Keratinocyte (primary cell): Measurements from ENCODE around the gene P2RX2. TPM values are rescaled to one million over a fixed set of nuclear protein-coding genes. Genes with fewer than 3 reads are reported as not detected.

Experiments used
- DNase-seq: peaks from one replicate; pipeline ENCODE4 v3.0.0-alpha.2; 2011; ENCODE audit warnings: low read depth, missing footprints, low spot score
- FAIRE-seq: peaks from 2 replicates; lab custom pipeline; 2011; peaks lifted over from hg19 to GRCh38; lab: Jason Lieb, UNC
- H2AFZ ChIP-seq: 2 replicates; pipeline ENCODE4 v1.6.0; 2012; ENCODE audit warnings: low read length, control low read depth, inconsistent platforms; ENCODE audit not compliant: control insufficient read depth
- H3K27ac ChIP-seq: 2 replicates; pipeline ENCODE4 v1.5.1; 2011; ENCODE audit warnings: low read length; ENCODE audit not compliant: control insufficient read depth, insufficient read depth
- H3K27me3 ChIP-seq: 3 replicates; pipeline ENCODE4 v1.6.0; 2011; ENCODE audit warnings: low read length; ENCODE audit not compliant: control insufficient read depth, insufficient read depth; ENCODE audit errors: extremely low read depth
- H3K36me3 ChIP-seq, 2 experiments: 2 replicates in 1 of 2; 3 replicates in 1 of 2; pipeline ENCODE4 v1.5.1; 2011; ENCODE audit warnings: low read length in 2 of 2, mild to moderate bottlenecking in 1 of 2; ENCODE audit not compliant: control insufficient read depth in 2 of 2, insufficient read depth in 2 of 2; ENCODE audit errors: extremely low read depth in 1 of 2
- H3K4me1 ChIP-seq: 3 replicates; pipeline ENCODE4 v1.5.1; 2011; ENCODE audit warnings: low read length; ENCODE audit not compliant: control insufficient read depth, insufficient read depth; ENCODE audit errors: extremely low read depth
- H3K4me2 ChIP-seq: 3 replicates; pipeline ENCODE4 v1.6.0; 2011; ENCODE audit warnings: low read depth, low read length; ENCODE audit not compliant: control insufficient read depth, insufficient read depth; ENCODE audit errors: extremely low read depth
- H3K4me3 ChIP-seq, 3 experiments: fragments of 200-600 bp in 1 of 3; sonication (generic) in 1 of 3; 2 replicates in 2 of 3; 3 replicates in 1 of 3; pipeline ENCODE4 v1.5.1; 2011 to 2016; ENCODE audit warnings: low read length in 3 of 3, mild to moderate bottlenecking in 3 of 3, control low read depth in 2 of 3, inconsistent platforms in 1 of 3, low read depth in 1 of 3, mixed read lengths in 1 of 3, mixed run types in 1 of 3, moderate library complexity in 1 of 3; ENCODE audit not compliant: control insufficient read depth in 2 of 3, insufficient read depth in 2 of 3; ENCODE audit errors: extremely low read depth in 1 of 3
- H3K79me2 ChIP-seq: 2 replicates; pipeline ENCODE4 v1.6.0; 2012; ENCODE audit warnings: low read length; ENCODE audit not compliant: control insufficient read depth, insufficient read depth
- H3K9ac ChIP-seq: 3 replicates; pipeline ENCODE4 v1.6.0; 2011; ENCODE audit warnings: low read length; ENCODE audit not compliant: control insufficient read depth, insufficient read depth; ENCODE audit errors: extremely low read depth
- H3K9me1 ChIP-seq: 3 replicates; pipeline ENCODE4 v1.6.0; 2011; ENCODE audit warnings: low read length; ENCODE audit not compliant: control insufficient read depth, insufficient read depth; ENCODE audit errors: extremely low read depth
- H3K9me3 ChIP-seq: 2 replicates; pipeline ENCODE4 v1.5.1; 2012; ENCODE audit warnings: low read depth, low read length; ENCODE audit not compliant: control insufficient read depth
- H4K20me1 ChIP-seq: 3 replicates; pipeline ENCODE4 v1.6.0; 2011; ENCODE audit warnings: low read length; ENCODE audit not compliant: control insufficient read depth, insufficient read depth; ENCODE audit errors: extremely low read depth
- EZH2 ChIP-seq: IDR thresholded peaks from one replicate; pipeline ENCODE4 v1.6.1; 2012; ENCODE audit warnings: inconsistent platforms, mild to moderate bottlenecking, low read length, moderate library complexity
- dilution Hi-C: fragments of 300-500 bp; cut with MboI; formaldehyde crosslinking; loops from one replicate; pipeline ENCODE4 v1.7.0; 2020; ENCODE audit warnings: low sequenced_read_pairs; ENCODE audit not compliant: extremely low pct_ligation_motif_present
- polyA plus RNA-seq, 5 experiments: library from polyadenylated mRNA; depleted of rRNA in 3 of 5; stranded (reverse) in 3 of 5; stranded (forward) in 1 of 5; unstranded in 1 of 5; fragments of >200 nt; gene quantifications; 1 replicate in 1 of 5; 2 replicates in 3 of 5; 3 replicates in 1 of 5; pipeline versions ENCODE4 v1.2.1 to v1.2.3, GENCODE V29; 2011 to 2012; ENCODE audit warnings: missing spikeins in 2 of 5, low read depth in 1 of 5, low replicate concordance in 1 of 5
- TF ChIP-seq, protein P1 (sequence below), 3 experiments: IDR thresholded peaks in 1 of 3; conservative IDR thresholded peaks in 1 of 3; optimal IDR thresholded peaks in 1 of 3; 2 replicates in 2 of 3; 3 replicates in 1 of 3; pipeline versions ENCODE3 to v1.5.1; 2011; ENCODE audit warnings: low read length in 3 of 3, mild to moderate bottlenecking in 3 of 3, moderate library complexity in 2 of 3, control low read depth in 1 of 3, inconsistent platforms in 1 of 3; ENCODE audit not compliant: insufficient read depth in 2 of 3; ENCODE audit errors: extremely low read depth in 1 of 3

The P2RX2 gene
- polyA plus RNA-seq, 1 donor (not counting 4 experiments of a cell fraction or from before 2014, with no cell fraction given): not detected

DNA sequence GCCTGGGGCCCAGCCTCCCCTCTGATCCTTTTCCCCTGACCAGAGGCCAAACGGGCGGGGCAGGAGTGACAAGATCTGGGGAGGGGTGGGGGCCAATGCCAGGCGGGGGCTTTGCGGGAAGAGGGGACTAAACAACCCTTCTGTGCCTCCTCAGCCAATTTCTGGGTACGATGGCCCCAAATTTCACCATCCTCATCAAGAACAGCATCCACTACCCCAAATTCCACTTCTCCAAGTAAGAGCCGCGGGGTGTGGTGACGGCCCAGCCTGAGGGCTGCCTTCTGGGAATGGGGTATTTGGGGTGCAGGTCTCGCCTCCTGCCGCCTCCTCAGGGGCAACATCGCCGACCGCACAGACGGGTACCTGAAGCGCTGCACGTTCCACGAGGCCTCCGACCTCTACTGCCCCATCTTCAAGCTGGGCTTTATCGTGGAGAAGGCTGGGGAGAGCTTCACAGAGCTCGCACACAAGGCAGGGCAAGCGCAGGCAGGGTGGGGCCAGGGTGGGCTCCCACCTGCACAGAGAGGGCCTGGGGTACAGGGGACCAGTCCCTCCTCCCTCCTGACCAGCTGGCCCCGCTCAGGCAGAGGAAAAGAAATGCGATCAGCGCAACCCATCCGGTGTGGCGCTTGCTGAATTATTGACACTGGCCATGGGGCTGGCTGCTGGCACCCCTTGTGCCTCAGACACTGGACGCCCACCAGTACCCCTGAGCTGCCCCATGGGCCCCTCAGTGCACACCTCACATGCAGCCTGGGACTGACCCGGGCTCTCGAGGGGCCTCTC, 1.7 kb downstream of the P2RX2 start:
- Histone ChIP-seq H4K20me1 (no peaks in the 10 kb centered on the region), H2AFZ (no peak overlapping the region), H3K79me2 (no peaks in the 10 kb centered on the region), H3K9me1 (no peaks in the 10 kb centered on the region), H3K27me3 (peaks cover 51% of the 10 kb centered on the region), H3K36me3 (peaks cover 3 to 8% of the 10 kb centered on the region in 2 experiments), H3K4me1 (no peaks in the 10 kb centered on the region), H3K4me3 (no peak overlapping the region), H3K27ac (no peak overlapping the region), H3K9me3 (peaks cover 8% of the 10 kb centered on the region), H3K4me2 (no peak overlapping the region), H3K9ac (no peak overlapping the region)
- FAIRE-seq (no peak), DNase-seq (no peak)
- dilution Hi-C loops: no loop called here
- no peak for TF ChIP-seq EZH2
- TF ChIP-seq, protein P1, sequence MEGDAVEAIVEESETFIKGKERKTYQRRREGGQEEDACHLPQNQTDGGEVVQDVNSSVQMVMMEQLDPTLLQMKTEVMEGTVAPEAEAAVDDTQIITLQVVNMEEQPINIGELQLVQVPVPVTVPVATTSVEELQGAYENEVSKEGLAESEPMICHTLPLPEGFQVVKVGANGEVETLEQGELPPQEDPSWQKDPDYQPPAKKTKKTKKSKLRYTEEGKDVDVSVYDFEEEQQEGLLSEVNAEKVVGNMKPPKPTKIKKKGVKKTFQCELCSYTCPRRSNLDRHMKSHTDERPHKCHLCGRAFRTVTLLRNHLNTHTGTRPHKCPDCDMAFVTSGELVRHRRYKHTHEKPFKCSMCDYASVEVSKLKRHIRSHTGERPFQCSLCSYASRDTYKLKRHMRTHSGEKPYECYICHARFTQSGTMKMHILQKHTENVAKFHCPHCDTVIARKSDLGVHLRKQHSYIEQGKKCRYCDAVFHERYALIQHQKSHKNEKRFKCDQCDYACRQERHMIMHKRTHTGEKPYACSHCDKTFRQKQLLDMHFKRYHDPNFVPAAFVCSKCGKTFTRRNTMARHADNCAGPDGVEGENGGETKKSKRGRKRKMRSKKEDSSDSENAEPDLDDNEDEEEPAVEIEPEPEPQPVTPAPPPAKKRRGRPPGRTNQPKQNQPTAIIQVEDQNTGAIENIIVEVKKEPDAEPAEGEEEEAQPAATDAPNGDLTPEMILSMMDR (optimal IDR thresholded peaks at IDR 0.05 in 1 of 3, IDR thresholded peaks at IDR 0.05 in 1 of 3, conservative IDR thresholded peaks at IDR 0.05 in 1 of 3; ENCODE audit: extremely low read depth in 1 of 3, insufficient read depth in 2 of 3, low read length in 3 of 3): no peak

DNA sequence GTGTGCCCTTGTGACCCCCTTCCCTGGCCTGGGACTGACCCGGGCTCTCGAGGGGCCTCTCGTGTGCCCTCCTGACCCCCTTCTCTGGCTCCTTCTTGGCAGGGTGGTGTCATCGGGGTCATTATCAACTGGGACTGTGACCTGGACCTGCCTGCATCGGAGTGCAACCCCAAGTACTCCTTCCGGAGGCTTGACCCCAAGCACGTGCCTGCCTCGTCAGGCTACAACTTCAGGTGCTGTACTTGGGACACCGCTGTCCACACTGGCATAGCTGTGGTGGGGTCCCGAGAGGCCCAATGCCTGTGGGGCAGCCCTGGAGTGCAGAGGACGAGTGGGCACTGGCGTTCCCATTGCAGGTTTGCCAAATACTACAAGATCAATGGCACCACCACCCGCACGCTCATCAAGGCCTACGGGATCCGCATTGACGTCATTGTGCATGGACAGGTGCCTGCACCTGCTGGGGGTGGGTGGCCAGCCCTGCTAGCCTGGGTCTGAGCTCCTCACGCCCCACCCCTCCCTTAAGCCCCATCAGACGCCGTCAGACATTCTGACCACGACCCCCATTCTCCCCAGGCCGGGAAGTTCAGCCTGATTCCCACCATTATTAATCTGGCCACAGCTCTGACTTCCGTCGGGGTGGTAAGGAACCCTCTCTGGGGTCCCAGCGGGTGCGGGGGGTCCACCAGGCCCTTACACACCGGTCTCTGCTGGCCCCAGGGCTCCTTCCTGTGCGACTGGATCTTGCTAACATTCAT, 2.5 kb downstream of the P2RX2 start:
- Histone ChIP-seq H3K9me3 (peaks cover 8% of the 10 kb centered on the region), H4K20me1 (no peaks in the 10 kb centered on the region), H3K4me3 (no peak overlapping the region), H3K4me2 (no peak overlapping the region), H3K4me1 (no peaks in the 10 kb centered on the region), H3K27ac (no peak overlapping the region), H3K36me3 (peaks cover 4 to 12% of the 10 kb centered on the region in 2 experiments), H2AFZ (no peak overlapping the region), H3K27me3 (peaks cover 43% of the 10 kb centered on the region), H3K9ac (no peak overlapping the region), H3K9me1 (no peaks in the 10 kb centered on the region), H3K79me2 (no peaks in the 10 kb centered on the region)
- no peak for DNase-seq
- no peak for TF ChIP-seq EZH2
- TF ChIP-seq, protein P1 (optimal IDR thresholded peaks at IDR 0.05 in 1 of 3, IDR thresholded peaks at IDR 0.05 in 1 of 3, conservative IDR thresholded peaks at IDR 0.05 in 1 of 3; ENCODE audit: extremely low read depth in 1 of 3, insufficient read depth in 2 of 3, low read length in 3 of 3): no peak
- dilution Hi-C loops: no loop called here
- FAIRE-seq: no peak
